PC-3 (cell line): ENCODE data around the gene GALNT18. TPM values are rescaled to one million over a fixed set of nuclear protein-coding genes. Genes with fewer than 3 reads are reported as not detected.

Source experiments
- ATAC-seq: fragments of 200-7000 bp; cut with Tn5 transposase; 2 replicates; pipeline ENCODE4 v1.9.1; 2020; ENCODE audit warnings: mild to moderate bottlenecking, moderate library complexity
- BruUV-seq: library from RNA; stranded (reverse); fragments of 400-500 nt; replicated peaks from 2 replicates; lab custom pipeline; 2021; lab: Mats Ljungman, UMichigan
- CTCF ChIA-PET: fragments of 300-600 bp; sonication (Branson Sonifier 250); formaldehyde crosslinking; loops from one replicate; lab custom pipeline; 2022; ENCODE audit warnings: antibody characterized with exemption; lab: Charles Lee
- POLR2A ChIA-PET: fragments of 300-600 bp; sonication (Branson Sonifier 250); formaldehyde crosslinking; loops from one replicate; lab custom pipeline; 2022; ENCODE audit warnings: antibody characterized with exemption; ENCODE audit not compliant: unreplicated experiment; lab: Charles Lee
- DNase-seq: peaks from one replicate; pipeline ENCODE4 v3.0.0-alpha.2; 2015
- H2AFZ ChIP-seq: fragments of 300-600 bp; sonication (generic); 2 replicates; pipeline ENCODE4 v1.6.0; 2016; ENCODE audit warnings: antibody characterized with exemption, low read length
- H3F3A ChIP-seq: fragments of 300-600 bp; sonication (generic); one replicate; pipeline ENCODE4 v1.6.0; 2017; ENCODE audit warnings: antibody characterized with exemption, low read length, control low read depth, mild to moderate bottlenecking; ENCODE audit not compliant: unreplicated experiment
- H3K27ac ChIP-seq: fragments of 300-600 bp; sonication (generic); 2 replicates; pipeline ENCODE4 v1.5.1; 2016; ENCODE audit warnings: mild to moderate bottlenecking, low read length
- H3K27me3 ChIP-seq: fragments of 300-600 bp; sonication (generic); 2 replicates; pipeline ENCODE4 v1.6.1; 2016; ENCODE audit warnings: low read length, mixed read lengths
- H3K36me3 ChIP-seq: fragments of 300-600 bp; sonication (generic); 2 replicates; pipeline ENCODE4 v1.6.1; 2016; ENCODE audit warnings: low read depth, mixed run types, low read length, mixed read lengths
- H3K4me1 ChIP-seq: fragments of 300-600 bp; sonication (generic); 2 replicates; pipeline ENCODE4 v1.5.1; 2016; ENCODE audit warnings: low read length; ENCODE audit not compliant: insufficient read depth
- H3K4me2 ChIP-seq: fragments of 300-600 bp; sonication (generic); 2 replicates; pipeline ENCODE4 v1.6.0; 2016; ENCODE audit warnings: low read length
- H3K4me3 ChIP-seq: fragments of 300-600 bp; sonication (generic); 2 replicates; pipeline ENCODE4 v1.5.1; 2016; ENCODE audit warnings: mild to moderate bottlenecking, low read length, mixed read lengths
- H3K79me2 ChIP-seq: fragments of 300-600 bp; sonication (generic); 2 replicates; pipeline ENCODE4 v1.6.1; 2017; ENCODE audit warnings: low read length, mixed read lengths
- H3K9ac ChIP-seq: fragments of 300-600 bp; sonication (generic); 2 replicates; pipeline ENCODE4 v1.6.0; 2016; ENCODE audit warnings: mild to moderate bottlenecking, low read length
- H3K9me2 ChIP-seq: fragments of 300-600 bp; sonication (generic); replicated peaks from 2 replicates; pipeline ENCODE4 v1.6.1; 2016; ENCODE audit warnings: mixed run types, low read length, mixed read lengths
- H3K9me3 ChIP-seq: fragments of 300-600 bp; sonication (generic); 2 replicates; pipeline ENCODE4 v1.6.1; 2016; ENCODE audit warnings: low read length, mixed read lengths
- H4K20me1 ChIP-seq: fragments of 300-600 bp; sonication (generic); 2 replicates; pipeline ENCODE4 v1.6.1; 2016; ENCODE audit warnings: low read length, mixed read lengths
- EZH2 ChIP-seq: fragments of 300-600 bp; sonication (generic); IDR thresholded peaks from one replicate; pipeline ENCODE4 v1.6.1; 2017; ENCODE audit warnings: antibody characterized with exemption, mild to moderate bottlenecking, low read length; ENCODE audit not compliant: unreplicated experiment
- EZH2phosphoT487 ChIP-seq: fragments of 300-600 bp; sonication (generic); IDR thresholded peaks from 2 replicates; pipeline ENCODE4 v1.6.1; 2018; ENCODE audit warnings: mild to moderate bottlenecking, antibody characterized with exemption, low read length, borderline replicate concordance
- intact Hi-C: fragments of 100-400 bp; cut with micrococcal nuclease; formaldehyde crosslinking; loops from 2 replicates; pipeline ENCODE4 v1.9.0; 2023
- total RNA-seq: library from RNA; depleted of rRNA; stranded (reverse); fragments of >200 nt; gene quantifications from 2 replicates; pipeline ENCODE4 v1.2.3, GENCODE V29; 2014
- TF ChIP-seq, protein P1 (sequence below): fragments of 300-600 bp; sonication (generic); conservative IDR thresholded peaks from 2 replicates; pipeline ENCODE4 v1.5.1; 2017; ENCODE audit warnings: antibody characterized with exemption, low read depth, mild to moderate bottlenecking, low read length

Gene GALNT18
- total RNA-seq, 1 experiment from 2014 or later: 34.5 TPM

DNA sequence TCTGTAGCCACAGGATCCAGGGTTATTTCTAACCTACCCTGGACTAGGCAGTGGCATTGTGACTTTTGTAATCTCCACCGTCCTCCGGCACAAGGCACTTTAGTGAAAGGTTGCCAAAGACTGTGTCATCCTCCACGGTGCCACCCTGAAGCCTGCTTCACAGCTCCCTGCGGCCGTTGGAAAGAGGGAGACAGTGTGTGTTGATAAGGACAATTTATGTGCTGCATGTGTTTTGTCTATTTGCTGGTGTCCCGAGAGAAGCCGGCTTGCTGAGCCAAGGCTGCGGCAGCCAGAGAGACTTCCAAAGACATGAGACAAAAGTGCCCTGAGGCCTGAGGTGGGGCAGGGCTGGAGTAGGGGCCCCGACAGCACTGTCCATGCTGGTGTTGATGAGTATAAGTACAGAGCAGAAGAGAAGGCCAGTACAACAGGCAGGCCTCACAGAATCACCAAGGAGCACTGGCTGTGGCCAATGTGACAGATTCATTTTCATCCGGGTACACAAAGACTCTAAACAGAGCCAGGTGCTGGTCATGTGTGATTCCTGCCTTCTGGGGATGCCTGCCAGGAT lies 40.9 kb downstream of the GALNT18 start:
- DNase-seq: no peak
- POLR2A ChIA-PET: no interaction called here
- CTCF ChIA-PET: no interaction called here

DNA sequence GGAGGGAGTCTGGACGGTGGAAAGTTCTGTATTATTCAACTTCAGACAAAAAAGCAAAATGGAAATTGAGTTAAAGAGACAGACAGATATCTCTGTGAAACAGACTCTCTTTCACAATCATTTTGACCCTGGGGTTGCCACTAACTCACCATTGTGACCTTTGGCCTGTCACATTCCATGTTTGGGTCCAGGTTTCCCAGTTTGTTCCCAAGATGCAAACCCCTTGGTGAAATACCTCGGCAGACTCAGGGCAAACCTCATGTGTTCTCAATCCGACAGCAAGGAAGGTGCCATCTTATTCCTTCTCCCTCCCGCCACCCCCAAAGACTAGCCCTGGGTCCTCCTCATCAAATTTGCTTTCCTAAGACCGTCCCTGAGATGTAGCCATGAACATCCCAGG lies 41.8 kb downstream of the GALNT18 start:
- H3K4me3 ChIP-seq: no peak overlapping the region
- ATAC-seq: no peak
- H3K27ac ChIP-seq: no peak overlapping the region
- CTCF ChIA-PET: no interaction called here
- H4K20me1 ChIP-seq: no peaks in the 10 kb centered on the region
- peaks cover 21% of the 10 kb centered on the region for H3K4me1 ChIP-seq
- TF ChIP-seq, protein P1, sequence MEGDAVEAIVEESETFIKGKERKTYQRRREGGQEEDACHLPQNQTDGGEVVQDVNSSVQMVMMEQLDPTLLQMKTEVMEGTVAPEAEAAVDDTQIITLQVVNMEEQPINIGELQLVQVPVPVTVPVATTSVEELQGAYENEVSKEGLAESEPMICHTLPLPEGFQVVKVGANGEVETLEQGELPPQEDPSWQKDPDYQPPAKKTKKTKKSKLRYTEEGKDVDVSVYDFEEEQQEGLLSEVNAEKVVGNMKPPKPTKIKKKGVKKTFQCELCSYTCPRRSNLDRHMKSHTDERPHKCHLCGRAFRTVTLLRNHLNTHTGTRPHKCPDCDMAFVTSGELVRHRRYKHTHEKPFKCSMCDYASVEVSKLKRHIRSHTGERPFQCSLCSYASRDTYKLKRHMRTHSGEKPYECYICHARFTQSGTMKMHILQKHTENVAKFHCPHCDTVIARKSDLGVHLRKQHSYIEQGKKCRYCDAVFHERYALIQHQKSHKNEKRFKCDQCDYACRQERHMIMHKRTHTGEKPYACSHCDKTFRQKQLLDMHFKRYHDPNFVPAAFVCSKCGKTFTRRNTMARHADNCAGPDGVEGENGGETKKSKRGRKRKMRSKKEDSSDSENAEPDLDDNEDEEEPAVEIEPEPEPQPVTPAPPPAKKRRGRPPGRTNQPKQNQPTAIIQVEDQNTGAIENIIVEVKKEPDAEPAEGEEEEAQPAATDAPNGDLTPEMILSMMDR: no peak
- TF ChIP-seq EZH2phosphoT487: no peak
- TF ChIP-seq EZH2: no peak
- DNase-seq: no peak
- no peaks in the 10 kb centered on the region for H3K9me3 ChIP-seq
- peaks cover 21% of the 10 kb centered on the region for H3K79me2 ChIP-seq
- H3K27me3 ChIP-seq: no peaks in the 10 kb centered on the region
- H3K36me3 ChIP-seq: no peaks in the 10 kb centered on the region
- H2AFZ ChIP-seq: no peak overlapping the region
- POLR2A ChIA-PET: no interaction called here
- no peak overlapping the region for H3K9ac ChIP-seq
- H3K4me2 ChIP-seq: no peak overlapping the region
- intact Hi-C loops: no loop called here
- no peaks in the 10 kb centered on the region for H3K9me2 ChIP-seq
- no TSS peak for BruUV-seq
- peaks cover 8% of the 10 kb centered on the region for H3F3A ChIP-seq

More for the DNA sequence above, 40.9 kb downstream of the GALNT18 start:
- no peak for ATAC-seq
- Histone ChIP-seq H3K79me2 (peaks cover 28% of the 10 kb centered on the region), H3K27me3 (no peaks in the 10 kb centered on the region), H2AFZ (no peak overlapping the region), H3K4me3 (no peak overlapping the region), H3K9ac (no peak overlapping the region), H3K4me2 (no peak overlapping the region), H3K4me1 (peaks cover 29% of the 10 kb centered on the region), H3K27ac (no peak overlapping the region), H3K9me2 (no peaks in the 10 kb centered on the region), H4K20me1 (no peaks in the 10 kb centered on the region), H3K36me3 (no peaks in the 10 kb centered on the region), H3K9me3 (no peaks in the 10 kb centered on the region), H3F3A (peaks cover 8% of the 10 kb centered on the region)
- BruUV-seq: no TSS peak
- no peak for TF ChIP-seq EZH2
- TF ChIP-seq EZH2phosphoT487: no peak
- intact Hi-C loops: no loop called here

DNA sequence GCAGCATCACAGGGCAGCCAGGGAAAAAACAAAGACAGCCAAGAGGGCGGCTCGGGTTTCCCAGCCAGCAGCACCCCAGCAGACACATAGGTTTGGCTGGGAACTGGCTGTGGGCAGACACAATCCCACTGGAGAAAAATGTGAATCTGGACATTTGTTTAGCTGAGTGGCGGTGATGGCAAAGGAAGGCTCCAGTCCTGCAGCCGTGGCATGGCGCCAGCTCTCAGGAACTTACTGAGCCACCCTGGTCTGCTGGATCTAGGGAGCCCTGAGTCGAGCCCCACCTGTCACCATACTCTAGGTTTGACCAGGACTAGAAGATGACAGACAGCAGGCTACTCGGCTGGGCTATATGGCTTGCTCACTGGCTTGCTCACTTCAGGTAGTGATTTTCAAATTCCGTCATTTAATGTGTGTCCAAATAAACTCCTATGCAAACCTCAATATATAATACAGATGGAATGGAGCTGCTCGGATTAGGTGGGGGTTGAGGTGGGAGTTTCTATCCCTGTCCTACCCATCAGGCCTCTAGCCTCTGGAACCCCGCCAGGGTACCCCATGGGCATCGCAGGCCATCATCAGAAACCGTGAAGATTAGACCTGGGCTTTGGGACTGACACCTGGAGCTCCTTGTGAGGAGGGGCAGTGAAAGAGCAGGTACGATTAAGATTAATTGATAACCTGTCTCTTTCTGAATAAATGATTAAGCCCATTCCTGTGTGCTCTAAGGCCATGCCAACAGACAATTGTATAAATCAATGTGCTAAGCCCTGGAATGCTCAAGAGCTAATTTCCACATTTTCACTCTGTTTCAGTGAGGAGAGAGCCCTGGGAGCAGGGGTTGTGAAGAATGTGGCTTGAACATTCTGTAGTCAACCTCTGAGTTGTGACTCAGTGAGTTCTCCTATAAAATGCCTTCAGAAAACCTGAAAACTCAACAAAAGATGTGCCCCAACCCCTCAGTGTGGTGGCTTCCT lies 42.5 kb downstream of the GALNT18 start:
- ChIA-PET CTCF (interaction anchor here (0.6 kb wide), 1 partner anchor 645 kb away, joined by 3 read pairs; no protein-coding TSS in a partner anchor), POLR2A (no interaction called here)
- H3K4me3 ChIP-seq: no peak overlapping the region
- H3K79me2 ChIP-seq: peaks cover 21% of the 10 kb centered on the region
- H3F3A ChIP-seq: peaks cover 5% of the 10 kb centered on the region
- H3K9ac ChIP-seq: no peak overlapping the region
- no peaks in the 10 kb centered on the region for H3K9me3 ChIP-seq
- H3K4me1 ChIP-seq: peaks cover 17% of the 10 kb centered on the region
- no peaks in the 10 kb centered on the region for H4K20me1 ChIP-seq
- no peak for TF ChIP-seq EZH2
- TF ChIP-seq, protein P1: no peak
- no peak for TF ChIP-seq EZH2phosphoT487
- no peak overlapping the region for H3K27ac ChIP-seq
- DNase-seq (no peak), ATAC-seq (no peak; the same call in 1 of the 2 replicates)
- BruUV-seq: no TSS peak
- intact Hi-C loops: no loop called here
- H3K4me2 ChIP-seq: no peak overlapping the region
- H3K27me3 ChIP-seq: no peaks in the 10 kb centered on the region
- H3K9me2 ChIP-seq: no peaks in the 10 kb centered on the region
- no peak overlapping the region for H2AFZ ChIP-seq
- H3K36me3 ChIP-seq: no peaks in the 10 kb centered on the region
